ENCODE results near the gene CSNK1G1.
"Not testable (repeated sequence)": the region's sequence is repeated elsewhere in the genome, so short reads cannot be mapped to it uniquely, and the experiment has no call there.

The CSNK1G1 gene

GRCh38 chr15:64235552-64235951, 120.4 kb downstream of the CSNK1G1 start:
- DNase-seq, result no peak

GRCh38 chr15:64233299-64233698, 122.7 kb downstream of the CSNK1G1 start:
- DNase-seq, result no peak

GRCh38 chr15:64232400-64232799, 123.6 kb downstream of the CSNK1G1 start:
- DNase-seq, result no peak

- no peak for DNase-seq
Observed at GRCh38 chr15:64229129-64229724, 126.7 kb downstream of the CSNK1G1 start.

GRCh38 chr15:64225804-64226203, 130.2 kb downstream of the CSNK1G1 start:
- no peak for DNase-seq

GRCh38 chr15:64224511-64224910, 131.5 kb downstream of the CSNK1G1 start:
- no peak for DNase-seq

GRCh38 chr15:64223882-64224281, 132.1 kb downstream of the CSNK1G1 start:
- DNase-seq, result no peak

- no peak for DNase-seq
Observed at GRCh38 chr15:64222573-64223366, 133.2 kb downstream of the CSNK1G1 start.

GRCh38 chr15:64221911-64222310, 134.1 kb downstream of the CSNK1G1 start:
- DNase-seq, result not testable (repeated sequence)

GRCh38 chr15:64217429-64217750, 138.6 kb downstream of the CSNK1G1 start:
- not testable (repeated sequence) for DNase-seq

- DNase-seq, result no peak
Observed at GRCh38 chr15:64216730-64217428, 139.1 kb downstream of the CSNK1G1 start.

GRCh38 chr15:64216196-64216595, 139.8 kb downstream of the CSNK1G1 start:
- no peak for DNase-seq

GRCh38 chr15:64213646-64214045, 142.3 kb downstream of the CSNK1G1 start:
- DNase-seq, result no peak

- no peak for DNase-seq
Observed at GRCh38 chr15:64211696-64212095, 144.3 kb downstream of the CSNK1G1 start.

GRCh38 chr15:64210371-64210770, 145.6 kb downstream of the CSNK1G1 start:
- no peak for DNase-seq

- DNase-seq, result no peak
Observed at GRCh38 chr15:64209680-64210334, 146.2 kb downstream of the CSNK1G1 start.

- DNase-seq, result no peak
Observed at GRCh38 chr15:64205202-64205601, 150.8 kb downstream of the CSNK1G1 start.

GRCh38 chr15:64197425-64197824, 158.5 kb downstream of the CSNK1G1 start:
- DNase-seq, result no peak

- DNase-seq, result no peak
Observed at GRCh38 chr15:64193971-64194370, 162.0 kb downstream of the CSNK1G1 start.

GRCh38 chr15:64191971-64192830, 163.8 kb downstream of the CSNK1G1 start:
- DNase-seq, result no peak

- no peak for DNase-seq
Observed at GRCh38 chr15:64187396-64188191, 168.4 kb downstream of the CSNK1G1 start.

Measured in midbrain (tissue), 1 donor.